GM21786 (cell line): Measurements from ENCODE around the gene HAVCR1.
"Not testable (repeated sequence)": the region's sequence is repeated elsewhere in the genome, so short reads cannot be mapped to it uniquely, and the experiment has no call there.

Experiments used
- ATAC-seq: cut with Tn5 transposase; IDR thresholded peaks from one replicate; pipeline ENCODE4 v1.9.1; 2021; ENCODE audit not compliant: unreplicated experiment

HAVCR1 gene

GRCh38 chr5:157059093-157059539 is at the start of gene HAVCR1:
Gene HAVCR1, minus strand, starts transcription at chr5:157059116. Its CDS starts 1,173 bp downstream, at chr5:157057943.
- peak; percentile 55 for ATAC-seq

GRCh38 chr5:157107508-157107907 is 48.6 kb upstream of the HAVCR1 start:
- no peak for ATAC-seq

- ATAC-seq: peak; percentile 18
These were observed 47.9 kb upstream of the HAVCR1 start for GRCh38 chr5:157106630-157107461.

GRCh38 chr5:157100140-157100679 is 41.3 kb upstream of the HAVCR1 start:
- ATAC-seq: no peak

- peak; percentile 86 for ATAC-seq
These were observed 29.6 kb upstream of the HAVCR1 start for GRCh38 chr5:157088342-157088990.

- ATAC-seq: no peak
These were observed 27.9 kb upstream of the HAVCR1 start for GRCh38 chr5:157086751-157087359.

DNA sequence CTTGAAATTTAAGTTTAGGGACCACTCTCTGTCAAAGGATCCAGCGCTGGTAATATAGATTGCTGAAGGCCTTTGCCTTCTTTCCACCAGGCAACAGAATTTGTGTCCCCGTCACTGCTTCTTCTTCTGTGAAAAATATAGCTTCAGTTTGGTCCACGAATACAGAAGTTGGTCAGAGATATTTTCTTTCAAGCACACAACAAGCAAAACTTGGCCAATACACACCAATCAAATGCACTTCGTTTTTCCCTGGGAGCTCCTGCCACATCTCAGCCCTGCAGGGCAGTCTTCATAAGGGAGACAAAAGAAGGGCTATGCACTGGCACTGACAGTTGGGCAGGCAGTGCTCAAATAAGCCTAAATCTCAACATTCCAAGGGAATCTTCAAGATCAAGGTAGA is 27.0 kb upstream of the HAVCR1 start:
- no peak for ATAC-seq

DNA sequence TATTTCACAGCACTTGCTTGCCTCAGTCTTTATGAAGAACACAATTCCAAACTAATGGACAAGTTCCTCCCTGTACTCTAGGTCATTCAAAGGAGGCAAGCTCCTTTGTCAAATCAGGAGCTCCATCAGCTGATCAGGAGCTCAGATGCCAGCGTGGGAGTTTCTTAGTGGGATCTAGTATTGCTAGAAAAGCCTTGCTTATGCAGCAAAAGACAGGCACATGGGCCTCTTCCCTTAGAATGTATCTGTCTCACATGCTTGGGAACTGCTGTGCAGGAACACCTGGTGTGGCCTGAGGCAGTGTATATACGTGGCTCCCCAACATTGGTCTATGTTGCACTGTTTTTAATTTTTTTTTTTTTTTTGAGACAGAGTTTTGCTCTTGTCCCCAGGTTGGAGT is 21.4 kb upstream of the HAVCR1 start:
- no peak for ATAC-seq

DNA sequence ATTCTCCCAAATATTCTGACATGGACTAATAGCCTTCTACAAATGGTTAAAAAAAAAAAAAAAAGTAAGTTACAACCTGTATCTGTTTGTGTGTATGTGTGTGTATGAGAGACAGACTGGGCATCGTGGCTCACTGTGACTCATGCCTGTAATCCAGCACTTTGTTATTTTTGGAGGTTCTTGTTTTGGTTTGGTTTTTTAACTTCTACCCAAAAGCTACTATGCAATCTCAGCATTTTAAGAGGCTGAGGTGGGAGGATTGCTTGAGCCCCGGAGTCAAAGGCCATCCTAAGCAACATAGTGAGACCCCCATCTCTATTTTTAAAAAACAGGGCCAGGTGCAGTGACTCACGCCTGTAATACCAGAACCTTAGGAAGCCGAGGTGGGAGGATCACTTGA is 17.6 kb upstream of the HAVCR1 start:
- ATAC-seq: no peak

DNA sequence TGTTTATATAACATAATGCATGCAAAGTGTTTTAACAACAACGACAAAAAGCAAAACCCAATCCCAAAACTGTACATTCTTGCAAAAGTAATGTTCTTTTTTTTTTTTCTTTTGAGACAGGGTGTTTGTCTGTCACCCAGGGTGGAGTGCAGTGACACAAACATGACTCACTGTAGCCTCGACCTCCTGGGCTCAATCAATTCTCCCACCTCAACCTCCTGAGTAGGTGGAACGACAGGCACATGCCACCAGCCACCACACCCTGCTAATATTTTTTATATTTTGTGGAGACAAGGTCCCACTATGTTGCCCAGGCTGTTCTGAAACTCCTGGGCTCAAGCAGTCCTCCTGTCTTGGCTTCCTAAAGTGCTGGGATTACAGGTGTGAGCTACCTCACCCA is 13.6 kb upstream of the HAVCR1 start:
- ATAC-seq: no peak

DNA sequence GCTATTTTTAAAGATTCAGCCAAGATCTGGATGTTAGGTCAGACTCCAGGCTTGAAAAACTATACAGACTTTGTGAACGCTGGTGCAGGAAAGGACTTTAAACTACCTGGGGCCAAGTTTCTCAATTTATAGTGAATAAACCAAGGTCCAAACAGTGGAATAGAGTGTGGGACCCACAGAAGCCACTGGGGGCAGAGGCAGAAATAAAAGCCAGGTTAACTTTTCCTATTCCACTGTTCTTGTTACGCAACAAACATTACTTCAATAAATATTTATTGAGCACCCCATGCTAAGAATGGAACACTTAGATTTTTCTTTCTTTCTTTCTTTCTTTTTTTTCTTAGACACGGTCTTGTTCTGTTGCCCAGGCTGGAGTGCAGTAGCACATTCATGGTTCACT is 11.0 kb upstream of the HAVCR1 start:
- no peak for ATAC-seq

DNA sequence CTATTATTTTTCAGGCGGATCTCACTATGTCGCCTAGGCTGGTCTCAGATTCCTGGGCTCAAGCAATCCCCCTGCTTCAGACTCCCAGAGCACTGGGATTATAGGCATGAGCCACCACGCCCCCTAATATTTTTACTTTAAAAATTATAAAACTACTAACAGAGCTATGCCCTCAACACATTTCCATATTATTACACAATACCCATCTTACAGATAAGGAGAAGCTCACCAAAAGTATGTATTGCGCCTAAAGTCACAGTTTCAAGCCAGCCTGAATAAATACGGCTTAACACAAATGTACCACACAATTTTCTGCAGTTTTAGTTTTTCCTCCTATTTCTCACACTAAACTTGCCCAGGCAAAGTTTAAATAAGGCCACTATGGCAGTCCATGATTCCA is 9.9 kb upstream of the HAVCR1 start:
- ATAC-seq: no peak

DNA sequence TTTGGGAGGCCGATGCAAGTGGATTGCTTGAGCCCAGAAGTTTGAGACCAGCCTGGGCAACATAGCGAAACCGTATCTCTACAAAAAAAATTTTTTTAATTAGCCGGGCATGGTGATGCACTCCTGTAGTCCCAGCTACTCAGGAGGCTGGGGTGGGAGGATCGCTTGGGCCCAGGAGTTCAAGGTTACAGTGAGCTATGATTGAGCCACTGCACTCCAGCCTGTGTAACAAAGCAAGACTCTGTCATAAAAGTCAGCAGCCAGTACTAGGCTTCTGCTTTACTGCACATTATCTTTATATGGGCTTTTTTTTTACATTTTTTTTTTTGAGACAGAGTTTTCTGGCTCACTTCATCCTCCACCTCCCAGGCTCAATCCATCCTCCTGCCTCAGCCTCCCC is 9.4 kb upstream of the HAVCR1 start:
- no peak for ATAC-seq

GRCh38 chr5:157067005-157067404 is 8.1 kb upstream of the HAVCR1 start:
- ATAC-seq: no peak

- ATAC-seq: no peak
These were observed 7.2 kb upstream of the HAVCR1 start for GRCh38 chr5:157066080-157066479.

DNA sequence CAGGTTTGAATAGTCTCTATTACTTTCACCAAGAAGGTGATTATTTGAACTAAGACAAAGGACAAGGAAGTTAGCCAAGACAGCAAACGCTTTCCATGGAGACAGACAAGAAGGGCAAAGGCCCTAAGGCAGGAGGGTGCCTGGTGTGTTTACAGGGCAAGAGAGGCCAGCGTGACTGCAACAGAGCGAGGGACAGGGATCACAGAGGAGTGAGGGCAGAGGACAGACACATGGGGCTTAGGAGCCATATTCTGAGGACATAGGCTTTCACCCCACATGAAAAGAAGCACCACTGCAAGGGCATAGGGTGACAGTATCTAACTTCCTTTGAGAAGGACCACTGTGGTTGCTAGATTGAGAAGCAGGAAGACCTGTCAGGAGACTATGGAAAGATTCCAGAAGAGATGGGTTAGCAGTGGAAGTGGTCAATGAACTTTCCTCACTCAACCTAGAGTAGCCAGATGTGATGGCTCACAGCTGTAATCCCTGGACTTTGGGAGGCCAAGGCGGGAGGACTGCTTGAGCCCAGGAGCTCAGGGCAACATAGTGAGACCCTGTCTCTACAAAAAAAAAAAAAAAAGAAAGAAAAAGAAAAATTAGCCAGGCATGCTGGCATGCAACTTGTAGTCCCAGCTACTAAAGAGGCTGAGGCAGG is 5.0 kb upstream of the HAVCR1 start:
- ATAC-seq: no peak

DNA sequence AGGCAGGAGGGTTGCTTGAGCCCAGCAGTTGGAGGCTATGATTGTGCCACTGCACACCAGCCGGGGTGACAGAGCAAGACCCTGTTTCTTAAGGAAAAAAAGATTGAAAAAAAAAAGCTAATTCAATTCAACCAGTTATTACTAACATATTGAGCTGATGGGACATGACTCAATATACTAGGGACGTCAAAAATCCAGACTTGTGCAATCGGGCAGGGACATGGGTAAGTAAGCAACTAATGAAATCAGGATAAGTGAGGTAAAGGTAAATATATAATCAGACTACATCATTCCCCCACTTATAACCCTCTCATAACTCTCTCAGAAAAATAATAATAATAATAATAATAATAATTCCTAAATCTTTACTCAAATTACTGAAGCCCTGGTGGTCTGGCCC is 975 bp upstream of the HAVCR1 start:
- no peak for ATAC-seq

GRCh38 chr5:157057459-157058370 is 1.2 kb downstream of the HAVCR1 start:
- ATAC-seq: no peak

DNA sequence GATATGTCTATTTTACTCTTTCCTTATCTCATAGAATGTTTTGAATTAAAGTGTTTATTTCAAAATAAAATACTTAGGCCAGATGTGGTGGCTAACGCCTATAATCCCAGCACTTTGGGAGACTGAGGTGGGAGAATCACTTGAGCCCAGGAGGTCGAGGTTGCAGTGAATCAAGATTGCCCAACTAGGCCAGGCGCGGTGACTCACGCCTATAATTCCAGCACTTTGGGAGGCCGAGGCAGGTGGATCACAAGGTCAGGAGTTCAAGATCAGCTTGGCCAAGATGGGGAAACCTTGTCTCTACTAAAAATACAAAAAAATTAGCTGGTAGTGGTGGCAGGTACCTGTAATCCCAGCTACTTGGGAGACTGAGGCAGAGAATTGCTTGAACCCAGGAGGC is 2.1 kb downstream of the HAVCR1 start:
- not testable (repeated sequence) for ATAC-seq

- ATAC-seq: no peak
These were observed 7.2 kb downstream of the HAVCR1 start for GRCh38 chr5:157051604-157052245.
